Adrenal gland (tissue), 5 donors: ENCODE data around the gene SLC14A1.

Experiments used
- CTCF ChIP-seq, 6 experiments: fragments of 450-650 bp in 4 of 6; fragments of 200-600 bp in 2 of 6; sonication (generic) in 1 of 6; IDR thresholded peaks; 1 replicate in 5 of 6; 2 replicates in 1 of 6; pipeline versions ENCODE4 v1.5.1 to v1.8.0; 2016 to 2021; ENCODE audit warnings: antibody characterized with exemption in 6 of 6, mild to moderate bottlenecking in 2 of 6, moderate library complexity in 1 of 6
- POLR2A ChIP-seq, 2 donors: fragments of 450-650 bp; IDR thresholded peaks; one replicate each; pipeline ENCODE4 v1.6.1; 2017; ENCODE audit warnings: antibody characterized with exemption in 2 of 2, mild to moderate bottlenecking in 2 of 2, moderate library complexity in 1 of 2
- donor health status: DM: no; HTN: no; CAD: no.

GRCh38 chr18:45713239-45713638 lies 10.7 kb upstream of the SLC14A1 start:
- TF ChIP-seq CTCF (IDR thresholded peaks at IDR 0.05) (no peak), POLR2A (IDR thresholded peaks at IDR 0.05) (no peak)
